Mucosa of rectum (tissue), 2 donors: ENCODE measurements around the gene FBN3.

Source experiments
- H3K27ac ChIP-seq, 2 donors: one replicate each; pipeline ENCODE4 v1.7.0; 2013; ENCODE audit warnings: inconsistent platforms in 2 of 2, low read depth in 2 of 2, low read length in 2 of 2
- H3K27me3 ChIP-seq, 2 donors: one replicate each; pipeline ENCODE4 v1.7.0; 2013; ENCODE audit warnings: low read length in 2 of 2; ENCODE audit not compliant: control insufficient read depth in 2 of 2, insufficient read depth in 2 of 2
- H3K36me3 ChIP-seq, 2 donors: one replicate each; pipeline ENCODE4 v1.7.0; 2013; ENCODE audit warnings: low read length in 2 of 2; ENCODE audit not compliant: control insufficient read depth in 2 of 2, insufficient read depth in 2 of 2
- H3K4me1 ChIP-seq, 2 donors: one replicate each; pipeline ENCODE4 v1.7.0; 2013; ENCODE audit warnings: low read length in 2 of 2, mild to moderate bottlenecking in 1 of 2; ENCODE audit not compliant: control insufficient read depth in 2 of 2, insufficient read depth in 2 of 2
- H3K4me3 ChIP-seq, 2 donors: one replicate each; pipeline ENCODE4 v1.7.0; 2013; ENCODE audit warnings: low read length in 2 of 2
- H3K9ac ChIP-seq, 2 donors: one replicate each; pipeline ENCODE4 v1.7.0; 2013; ENCODE audit warnings: low read length in 2 of 2, low read depth in 1 of 2, mild to moderate bottlenecking in 1 of 2
- H3K9me3 ChIP-seq, 2 donors: one replicate each; pipeline ENCODE4 v1.7.0; 2013; ENCODE audit warnings: low read length in 2 of 2; ENCODE audit not compliant: control insufficient read depth in 2 of 2
- donor health status: healthy.
- donor health status: Normal muscosa, but diverticular disease.

FBN3 gene

DNA sequence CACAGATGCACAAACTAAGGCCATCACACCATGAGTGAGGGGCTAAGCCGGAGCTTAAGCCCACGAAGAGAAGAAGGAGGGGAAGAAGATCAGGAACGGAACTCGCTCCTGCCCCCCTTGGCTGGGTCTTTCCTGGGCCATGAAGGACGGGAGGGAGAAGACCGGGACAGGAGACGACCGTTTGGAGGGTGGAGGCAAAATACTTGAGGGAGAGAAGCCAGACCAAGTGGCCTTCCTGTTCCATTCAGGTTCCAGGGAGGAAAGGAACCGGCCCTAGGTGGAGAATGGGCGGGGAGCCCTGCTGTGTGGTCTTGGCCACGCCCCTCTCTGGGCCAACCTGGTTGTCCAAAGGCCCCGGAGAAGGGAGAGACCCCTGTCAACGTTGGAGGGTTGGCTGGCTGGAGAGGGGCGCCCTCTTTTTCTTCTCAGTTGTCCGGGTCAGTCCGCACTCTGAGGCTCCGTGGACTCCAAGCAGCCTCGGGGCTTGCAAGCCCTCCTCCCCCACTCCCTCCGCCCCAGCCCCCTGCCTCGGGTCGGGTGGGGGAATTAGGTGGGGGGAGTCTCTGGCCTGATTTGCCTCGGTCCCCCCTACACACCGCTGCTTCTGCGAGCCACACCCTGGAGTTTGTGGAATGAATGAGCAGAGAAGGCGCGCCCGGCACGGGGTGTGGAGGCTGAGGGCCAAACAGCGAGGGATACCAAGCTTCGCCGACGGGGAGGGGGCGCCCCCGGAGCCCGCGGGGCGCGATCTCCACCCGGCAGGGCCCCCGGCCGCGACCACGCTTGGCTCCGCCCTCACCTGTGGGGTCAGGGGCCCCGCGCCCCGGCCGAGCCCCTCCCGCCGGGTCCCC lies 757 bp downstream of the FBN3 start:
- Histone ChIP-seq H3K27me3 (peaks cover 26 to 34% of the 10 kb centered on the region in 2 donors), H3K36me3 (no peaks in the 10 kb centered on the region), H3K9ac (no peak overlapping the region), H3K4me3 (no peak overlapping the region), H3K9me3 (no peaks in the 10 kb centered on the region), H3K4me1 (no peaks in the 10 kb centered on the region), H3K27ac (no peak overlapping the region)

- no peaks in the 10 kb centered on the region for H3K9me3 ChIP-seq
- H3K4me3 ChIP-seq, result no peak overlapping the region
- H3K4me1 ChIP-seq, result no peaks in the 10 kb centered on the region
- peaks cover 26 to 32% of the 10 kb centered on the region in 2 donors for H3K27me3 ChIP-seq
- no peak overlapping the region for H3K9ac ChIP-seq
- no peak overlapping the region for H3K27ac ChIP-seq
- no peaks in the 10 kb centered on the region for H3K36me3 ChIP-seq
Observed at GRCh38 chr19:8148088-8148409, 1.3 kb downstream of the FBN3 start.

GRCh38 chr19:8147582-8147978 lies 1.8 kb downstream of the FBN3 start:
- H3K27me3 ChIP-seq, result peaks cover 26 to 32% of the 10 kb centered on the region in 2 donors

GRCh38 chr19:8146877-8147581 lies 2.4 kb downstream of the FBN3 start:
- Histone ChIP-seq H3K4me3 (no peak overlapping the region), H3K9me3 (no peaks in the 10 kb centered on the region), H3K36me3 (no peaks in the 10 kb centered on the region), H3K9ac (no peak overlapping the region), H3K4me1 (no peaks in the 10 kb centered on the region), H3K27ac (no peak overlapping the region), H3K27me3 (peaks cover 25 to 32% of the 10 kb centered on the region in 2 donors)

More at GRCh38 chr19:8147582-8147978, 1.8 kb downstream of the FBN3 start:
- no peak overlapping the region for H3K4me3 ChIP-seq
- H3K9ac ChIP-seq, result no peak overlapping the region
- H3K4me1 ChIP-seq, result no peaks in the 10 kb centered on the region
- H3K9me3 ChIP-seq, result no peaks in the 10 kb centered on the region
- no peaks in the 10 kb centered on the region for H3K36me3 ChIP-seq
- no peak overlapping the region for H3K27ac ChIP-seq

GRCh38 chr19:8144273-8144995 lies 5.0 kb downstream of the FBN3 start:
- Histone ChIP-seq H3K27ac (no peak overlapping the region), H3K9ac (no peak overlapping the region)

DNA sequence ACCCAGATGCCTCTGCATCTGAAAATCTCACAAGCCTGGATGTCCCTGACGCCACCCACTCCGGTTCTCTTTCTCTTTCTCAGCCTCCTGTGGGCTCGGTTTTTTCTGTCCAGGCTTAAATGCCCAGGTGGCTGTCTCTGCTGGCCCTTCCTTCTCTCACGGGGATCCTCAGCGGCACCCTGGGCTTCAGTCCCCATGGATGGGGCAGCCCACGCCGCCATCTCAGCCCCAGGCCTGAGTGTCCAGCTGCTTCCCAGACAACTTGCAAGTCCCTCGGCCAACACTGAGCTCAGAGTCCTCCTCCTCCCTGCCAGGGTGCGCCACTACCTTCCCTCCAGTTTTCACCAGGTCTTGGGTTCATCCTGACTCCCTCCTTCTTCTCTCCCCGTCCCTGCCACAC lies 6.4 kb downstream of the FBN3 start:
- no peak overlapping the region for H3K27ac ChIP-seq
- H3K4me3 ChIP-seq, result no peak overlapping the region
- H3K36me3 ChIP-seq, result no peaks in the 10 kb centered on the region
- no peaks in the 10 kb centered on the region for H3K9me3 ChIP-seq
- no peaks in the 10 kb centered on the region for H3K4me1 ChIP-seq
- no peak overlapping the region for H3K9ac ChIP-seq
- peaks cover 11 to 19% of the 10 kb centered on the region in 2 donors for H3K27me3 ChIP-seq

More at GRCh38 chr19:8144273-8144995, 5.0 kb downstream of the FBN3 start:
- Histone ChIP-seq H3K36me3 (no peaks in the 10 kb centered on the region), H3K4me1 (no peaks in the 10 kb centered on the region), H3K27me3 (peaks cover 17 to 25% of the 10 kb centered on the region in 2 donors), H3K9me3 (no peaks in the 10 kb centered on the region), H3K4me3 (no peak overlapping the region)

GRCh38 chr19:8142513-8142900 lies 6.9 kb downstream of the FBN3 start:
- no peaks in the 10 kb centered on the region for H3K36me3 ChIP-seq
- no peak overlapping the region for H3K9ac ChIP-seq
- no peaks in the 10 kb centered on the region for H3K9me3 ChIP-seq
- no peaks in the 10 kb centered on the region for H3K4me1 ChIP-seq
- H3K27me3 ChIP-seq, result peaks cover 6 to 13% of the 10 kb centered on the region in 2 donors
- no peak overlapping the region for H3K27ac ChIP-seq
- no peak overlapping the region for H3K4me3 ChIP-seq

DNA sequence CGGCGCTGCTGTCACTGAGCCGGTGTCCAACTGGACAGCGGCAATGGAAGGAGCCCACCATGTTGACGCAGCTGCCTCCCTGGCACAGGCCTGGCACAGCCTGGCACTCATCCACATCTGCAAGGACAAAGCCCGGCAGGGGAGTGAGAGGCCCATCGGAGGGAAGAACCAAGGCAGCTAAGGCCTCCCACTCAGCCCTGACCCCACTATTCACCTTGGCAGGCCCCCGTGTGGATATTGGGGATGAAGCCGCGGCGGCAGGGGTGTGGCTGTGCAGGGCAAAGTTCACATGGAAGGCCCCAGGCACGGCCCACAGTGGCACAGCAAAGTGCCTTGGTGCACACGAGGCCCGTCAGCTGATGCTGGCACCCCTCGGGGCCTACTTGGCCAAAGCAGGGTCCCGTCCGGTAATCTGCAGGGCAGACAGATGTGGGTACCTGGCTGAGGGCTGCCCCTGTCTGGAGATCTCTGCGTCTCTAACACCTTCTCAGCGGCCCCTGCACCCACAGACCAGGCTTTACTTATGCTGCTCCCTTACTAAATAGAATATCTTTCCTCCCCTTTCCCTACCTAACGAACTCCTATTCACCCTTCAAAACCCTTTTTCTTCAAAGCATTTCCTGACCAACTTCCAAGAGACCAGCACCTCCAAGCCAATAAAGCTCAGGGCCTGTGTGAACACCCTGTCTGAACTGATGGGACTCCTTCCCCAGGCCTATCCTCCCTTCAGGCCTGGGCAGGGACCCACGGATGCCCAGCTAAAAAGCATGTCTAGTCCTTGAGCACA lies 7.5 kb downstream of the FBN3 start:
- Histone ChIP-seq H3K27ac (no peak overlapping the region), H3K4me1 (no peaks in the 10 kb centered on the region), H3K4me3 (no peak overlapping the region), H3K9ac (no peak overlapping the region), H3K27me3 (peaks cover under 1 to 8% of the 10 kb centered on the region in 2 donors), H3K36me3 (no peaks in the 10 kb centered on the region), H3K9me3 (no peaks in the 10 kb centered on the region)

DNA sequence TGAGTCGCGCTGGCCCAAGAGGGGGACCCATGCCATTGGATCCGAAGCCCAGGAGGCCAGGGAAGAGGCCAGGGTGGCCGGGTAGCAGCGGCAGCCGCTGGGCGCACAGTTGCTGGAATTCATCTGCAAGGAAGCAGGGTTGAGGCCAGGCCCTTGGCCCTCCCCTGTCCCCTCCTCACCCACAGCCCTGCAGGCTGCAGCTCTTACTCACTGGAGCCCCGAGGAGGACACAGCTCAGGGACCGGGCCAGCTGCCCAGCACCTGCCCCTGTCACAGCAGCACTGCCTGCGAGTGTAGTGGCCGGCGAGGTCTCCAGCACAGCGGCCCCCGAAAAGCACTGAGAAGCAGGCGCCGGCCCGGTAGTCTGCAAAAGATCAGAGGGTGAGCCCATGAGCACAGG lies 11.2 kb downstream of the FBN3 start:
- Histone ChIP-seq H3K9ac (no peak overlapping the region), H3K36me3 (no peaks in the 10 kb centered on the region), H3K4me3 (no peak overlapping the region), H3K4me1 (no peaks in the 10 kb centered on the region), H3K27ac (no peak overlapping the region), H3K9me3 (no peaks in the 10 kb centered on the region), H3K27me3 (no peaks in the 10 kb centered on the region)
